GM06990 (cell line): ENCODE results near the gene ELMO1.

ENCODE experiments used
- DNase-seq: peaks from one replicate; pipeline ENCODE4 v3.0.0-alpha.2; 2011; ENCODE audit not compliant: insufficient read length; ENCODE audit errors: extremely low read depth
- H3K27me3 ChIP-seq: replicated peaks from 2 replicates; pipeline ENCODE4 v1.6.0; 2011; ENCODE audit warnings: low read length; ENCODE audit not compliant: control insufficient read depth, insufficient read depth
- H3K36me3 ChIP-seq: 2 replicates; pipeline ENCODE4 v1.5.1; 2011; ENCODE audit warnings: low read length; ENCODE audit not compliant: control insufficient read depth, insufficient read depth
- H3K4me3 ChIP-seq: replicated peaks from 2 replicates; pipeline ENCODE4 v1.5.1; 2011; ENCODE audit warnings: low read depth, mild to moderate bottlenecking, control low read depth, low read length
- TF ChIP-seq, protein P1 (sequence below): IDR thresholded peaks from 2 replicates; pipeline ENCODE4 v1.5.1; 2011; ENCODE audit warnings: low read length, control low read depth, mild to moderate bottlenecking, inconsistent platforms; ENCODE audit not compliant: insufficient read depth, poor library complexity, severe bottlenecking

Gene ELMO1

DNA sequence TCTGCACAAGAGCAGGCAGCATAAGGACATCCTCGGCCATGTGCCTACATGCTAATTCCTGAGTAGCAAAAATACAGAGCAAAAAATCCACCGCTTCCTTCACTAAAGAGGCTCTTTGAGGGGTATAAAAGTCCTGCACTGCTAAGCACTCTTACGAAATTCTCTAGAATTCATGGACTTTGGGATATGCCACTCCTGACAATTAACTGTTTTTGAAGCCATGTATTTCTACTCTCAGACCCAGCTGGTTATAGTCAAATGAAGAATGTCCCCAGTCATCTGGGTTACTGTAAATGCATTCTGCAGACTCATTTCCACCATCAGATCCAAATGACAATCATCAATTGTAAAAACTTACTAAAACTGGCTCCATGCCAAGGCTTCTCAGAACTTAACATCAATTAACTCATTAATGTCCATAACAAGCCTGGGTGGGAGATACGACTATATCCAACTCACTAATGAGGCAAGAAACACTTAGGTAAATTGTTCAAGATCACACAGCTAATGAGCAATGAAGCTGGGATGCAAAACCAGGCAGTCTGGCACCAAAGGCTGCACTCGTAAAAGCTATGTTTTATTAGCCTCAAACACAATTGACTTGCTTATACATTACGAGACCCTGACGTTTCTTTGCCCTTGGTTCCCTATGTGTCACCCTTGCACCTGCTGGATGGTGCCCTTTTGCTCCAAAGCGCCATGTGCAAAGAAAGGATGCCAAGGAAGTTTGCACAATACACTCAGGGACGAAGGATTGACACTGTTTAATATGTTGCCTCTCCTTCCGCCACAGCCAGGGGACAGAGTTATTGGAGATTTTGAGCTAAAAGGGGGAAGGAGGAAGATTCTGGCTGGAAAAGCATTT is 250.4 kb downstream of the ELMO1 start:
- Histone ChIP-seq H3K36me3 (peaks cover 15% of the 10 kb centered on the region), H3K4me3 (no peak overlapping the region), H3K27me3 (no peaks in the 10 kb centered on the region)
- DNase-seq: no peak
- TF ChIP-seq, protein P1, sequence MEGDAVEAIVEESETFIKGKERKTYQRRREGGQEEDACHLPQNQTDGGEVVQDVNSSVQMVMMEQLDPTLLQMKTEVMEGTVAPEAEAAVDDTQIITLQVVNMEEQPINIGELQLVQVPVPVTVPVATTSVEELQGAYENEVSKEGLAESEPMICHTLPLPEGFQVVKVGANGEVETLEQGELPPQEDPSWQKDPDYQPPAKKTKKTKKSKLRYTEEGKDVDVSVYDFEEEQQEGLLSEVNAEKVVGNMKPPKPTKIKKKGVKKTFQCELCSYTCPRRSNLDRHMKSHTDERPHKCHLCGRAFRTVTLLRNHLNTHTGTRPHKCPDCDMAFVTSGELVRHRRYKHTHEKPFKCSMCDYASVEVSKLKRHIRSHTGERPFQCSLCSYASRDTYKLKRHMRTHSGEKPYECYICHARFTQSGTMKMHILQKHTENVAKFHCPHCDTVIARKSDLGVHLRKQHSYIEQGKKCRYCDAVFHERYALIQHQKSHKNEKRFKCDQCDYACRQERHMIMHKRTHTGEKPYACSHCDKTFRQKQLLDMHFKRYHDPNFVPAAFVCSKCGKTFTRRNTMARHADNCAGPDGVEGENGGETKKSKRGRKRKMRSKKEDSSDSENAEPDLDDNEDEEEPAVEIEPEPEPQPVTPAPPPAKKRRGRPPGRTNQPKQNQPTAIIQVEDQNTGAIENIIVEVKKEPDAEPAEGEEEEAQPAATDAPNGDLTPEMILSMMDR: no peak

DNA sequence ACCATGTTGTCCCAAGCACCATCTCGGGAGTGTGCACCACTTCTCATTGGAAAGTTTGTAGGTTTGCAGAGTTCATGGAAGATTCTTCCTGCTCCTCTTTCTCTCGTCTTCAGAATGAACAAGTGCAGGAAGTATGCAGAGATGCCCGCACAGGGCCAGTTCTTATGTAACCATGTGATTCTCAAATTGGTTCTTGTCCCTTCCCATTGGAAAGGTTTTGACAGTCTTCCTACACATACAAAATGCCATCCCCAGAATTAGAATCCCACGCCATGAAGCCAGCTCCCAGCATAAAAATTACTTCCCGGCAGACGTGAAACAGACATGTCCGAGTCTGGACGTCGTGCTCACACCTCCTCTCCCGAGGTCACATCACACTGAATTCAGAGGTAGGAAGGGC is 251.6 kb downstream of the ELMO1 start:
- Histone ChIP-seq H3K4me3 (no peak overlapping the region), H3K36me3 (peaks cover 15% of the 10 kb centered on the region), H3K27me3 (no peaks in the 10 kb centered on the region)
- no peak for DNase-seq
- TF ChIP-seq, protein P1: no peak

DNA sequence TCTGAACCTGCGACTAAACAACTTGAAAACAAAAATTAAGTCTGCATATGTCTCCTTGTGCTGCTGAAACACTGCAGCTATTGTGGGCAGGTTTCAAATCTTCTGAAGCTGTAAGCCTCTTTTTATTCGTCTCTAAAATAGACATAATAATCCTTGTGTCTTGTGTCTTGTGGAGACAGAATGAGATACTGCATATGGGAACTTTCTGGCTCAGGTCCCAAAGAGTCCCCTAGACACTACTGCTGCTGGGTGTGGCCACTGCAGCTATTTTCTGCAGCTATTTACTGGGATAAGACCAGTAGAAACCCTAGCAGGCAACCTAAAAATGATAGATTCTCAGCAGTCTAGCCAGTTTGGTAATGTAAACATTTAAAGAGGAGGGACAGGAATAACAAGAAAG is 252.0 kb downstream of the ELMO1 start:
- H3K4me3 ChIP-seq: no peak overlapping the region
- TF ChIP-seq, protein P1: no peak
- H3K36me3 ChIP-seq: peaks cover 15% of the 10 kb centered on the region
- DNase-seq: no peak
- H3K27me3 ChIP-seq: no peaks in the 10 kb centered on the region

DNA sequence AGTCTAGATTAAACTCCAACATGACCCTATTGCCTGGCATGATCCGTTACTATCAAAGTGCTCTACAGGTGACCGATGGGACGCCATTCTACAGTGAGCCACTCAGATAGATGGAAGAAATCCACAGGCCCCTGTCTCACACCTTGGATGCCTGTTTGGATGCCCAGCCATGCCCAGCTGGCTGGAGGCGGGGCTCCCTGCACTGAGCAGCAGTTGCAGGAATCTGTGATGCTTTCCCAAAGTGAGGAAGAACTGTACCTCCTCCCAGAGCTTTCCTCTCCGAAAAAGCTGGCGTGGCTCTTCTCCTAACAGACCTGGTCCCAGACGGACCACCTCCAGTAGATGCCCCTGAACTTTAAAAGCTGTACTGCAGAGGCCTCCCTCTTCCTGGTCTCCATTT is 253.3 kb downstream of the ELMO1 start:
- Histone ChIP-seq H3K36me3 (peaks cover 15% of the 10 kb centered on the region), H3K27me3 (no peaks in the 10 kb centered on the region), H3K4me3 (no peak overlapping the region)
- no peak for DNase-seq
- TF ChIP-seq, protein P1: no peak

DNA sequence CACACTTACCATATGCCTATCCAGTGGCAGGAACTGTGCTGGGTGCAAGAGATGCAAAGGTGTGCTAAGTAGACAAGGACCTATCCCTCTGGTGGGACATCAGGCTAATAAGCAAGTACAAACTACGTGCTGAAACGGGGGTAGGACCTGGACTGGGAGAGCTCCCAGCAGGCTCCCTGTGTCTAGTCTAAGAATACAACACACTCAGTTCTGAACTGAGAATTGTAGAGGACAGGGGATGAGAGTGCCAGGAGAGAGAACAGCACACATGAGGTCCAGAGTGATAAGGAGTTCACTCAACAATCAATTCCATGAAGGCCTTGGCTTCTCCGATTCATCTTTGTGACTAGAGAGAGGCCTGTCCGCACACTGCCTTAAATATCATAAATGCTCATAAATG is 253.7 kb downstream of the ELMO1 start:
- peaks cover 13% of the 10 kb centered on the region for H3K36me3 ChIP-seq
- no peak overlapping the region for H3K4me3 ChIP-seq
- no peak for DNase-seq
- no peaks in the 10 kb centered on the region for H3K27me3 ChIP-seq
- TF ChIP-seq, protein P1: no peak
